Superior temporal gyrus (tissue), 1 donor: Measurements from ENCODE around the gene KLHL25.
"Not testable (repeated sequence)": the region's sequence is repeated elsewhere in the genome, so short reads cannot be mapped to it uniquely, and the experiment has no call there.

Experiments
- DNase-seq: peaks from one replicate; pipeline ENCODE4 v3.0.0-alpha.2; 2016; ENCODE audit errors: extremely low spot score

KLHL25 gene

GRCh38 chr15:85804481-85805170, 9.9 kb upstream of the KLHL25 start:
- DNase-seq: no peak

GRCh38 chr15:85802617-85803016, 7.9 kb upstream of the KLHL25 start:
- not testable (repeated sequence) for DNase-seq

GRCh38 chr15:85800478-85801123, 5.9 kb upstream of the KLHL25 start:
- DNase-seq: no peak

- DNase-seq: not testable (repeated sequence)
Observed at GRCh38 chr15:85796371-85796770, 1.6 kb upstream of the KLHL25 start.

GRCh38 chr15:85795337-85796305, 896 bp upstream of the KLHL25 start:
- no peak for DNase-seq

- no peak for DNase-seq
Observed at GRCh38 chr15:85793641-85794597, 806 bp downstream of the KLHL25 start.

- no peak for DNase-seq
Observed at GRCh38 chr15:85792912-85793590, 1.7 kb downstream of the KLHL25 start.

GRCh38 chr15:85792102-85792731, 2.5 kb downstream of the KLHL25 start:
- DNase-seq: no peak

GRCh38 chr15:85789496-85789875, 5.2 kb downstream of the KLHL25 start:
- no peak for DNase-seq

GRCh38 chr15:85788771-85789495, 5.8 kb downstream of the KLHL25 start:
- DNase-seq: no peak

GRCh38 chr15:85786781-85787114, 8.0 kb downstream of the KLHL25 start:
- DNase-seq: no peak

- no peak for DNase-seq
Observed at GRCh38 chr15:85785887-85786780, 8.6 kb downstream of the KLHL25 start.

GRCh38 chr15:85782064-85782463, 12.7 kb downstream of the KLHL25 start:
- no peak for DNase-seq

- no peak for DNase-seq
Observed at GRCh38 chr15:85781099-85781498, 13.6 kb downstream of the KLHL25 start.

GRCh38 chr15:85780225-85780985, 14.3 kb downstream of the KLHL25 start:
- peak; percentile 25 for DNase-seq

- no peak for DNase-seq
Observed at GRCh38 chr15:85779249-85779648, 15.5 kb downstream of the KLHL25 start.

GRCh38 chr15:85778107-85778776, 16.5 kb downstream of the KLHL25 start:
- DNase-seq: no peak
